ENCODE data around the gene DGKD. TPM values are rescaled to one million over a fixed set of nuclear protein-coding genes. Genes with fewer than 3 reads are reported as not detected.

The DGKD gene
- total RNA-seq, 1 experiment from 2014 or later: 105 TPM

GRCh38 chr2:233455006-233455405, 100.7 kb downstream of the DGKD start:
- H3K27me3 Mint-ChIP-seq (ENCODE audit: insufficient read depth, unreplicated experiment): no peaks in the 10 kb centered on the region
- no peak overlapping the region for H3K4me3 Mint-ChIP-seq (ENCODE audit: unreplicated experiment)
- Histone ChIP-seq H3K36me3 (ENCODE audit: control insufficient read depth, insufficient read depth, low read length) (no peaks in the 10 kb centered on the region; the same call in 1 of the 2 replicates), H3K27me3 (replicated peaks; ENCODE audit: control insufficient read depth, insufficient read depth, low read length) (no peaks in the 10 kb centered on the region), H3K4me1 (no peaks in the 10 kb centered on the region), H3K9me3 (no peaks in the 10 kb centered on the region), H3K4me3 (ENCODE audit: low read depth, low read length) (no peak overlapping the region)
- H3K36me3 Mint-ChIP-seq (ENCODE audit: insufficient read depth, unreplicated experiment): peaks cover 81% of the 10 kb centered on the region
- BruUV-seq (replicated peaks): no TSS peak
- CTCF ChIA-PET: no interaction called here
- H3K4me1 Mint-ChIP-seq (ENCODE audit: low read depth, unreplicated experiment): no peaks in the 10 kb centered on the region
- intact Hi-C loops (cut with micrococcal nuclease; ENCODE audit: unreplicated experiment): no loop called here
- no peak overlapping the region for H3K27ac Mint-ChIP-seq (ENCODE audit: unreplicated experiment)
- TF ChIP-seq CTCF (IDR thresholded peaks at IDR 0.05; ENCODE audit: insufficient read depth in 1 of 2, low read depth in 1 of 2, low read length in 1 of 2, severe bottlenecking in 1 of 2, unreplicated experiment in 1 of 2): no peak
- no peak for DNase-seq
- no peaks in the 10 kb centered on the region for H3K9me3 Mint-ChIP-seq (ENCODE audit: unreplicated experiment)
- POLR2A ChIA-PET: no interaction called here

- TF ChIP-seq CTCF (IDR thresholded peaks at IDR 0.05; ENCODE audit: insufficient read depth in 1 of 2, low read depth in 1 of 2, low read length in 1 of 2, severe bottlenecking in 1 of 2, unreplicated experiment in 1 of 2): no peak
- Histone ChIP-seq H3K9me3 (no peaks in the 10 kb centered on the region), H3K4me3 (ENCODE audit: low read depth, low read length) (no peak overlapping the region), H3K36me3 (ENCODE audit: control insufficient read depth, insufficient read depth, low read length) (no peaks in the 10 kb centered on the region; the same call in 1 of the 2 replicates), H3K4me1 (no peaks in the 10 kb centered on the region), H3K27me3 (replicated peaks; ENCODE audit: control insufficient read depth, insufficient read depth, low read length) (no peaks in the 10 kb centered on the region)
- Mint-ChIP-seq H3K36me3 (ENCODE audit: insufficient read depth, unreplicated experiment) (peaks cover 83% of the 10 kb centered on the region), H3K27me3 (ENCODE audit: insufficient read depth, unreplicated experiment) (no peaks in the 10 kb centered on the region), H3K4me3 (ENCODE audit: unreplicated experiment) (no peak overlapping the region), H3K4me1 (ENCODE audit: low read depth, unreplicated experiment) (no peaks in the 10 kb centered on the region), H3K9me3 (ENCODE audit: unreplicated experiment) (no peaks in the 10 kb centered on the region), H3K27ac (ENCODE audit: unreplicated experiment) (no peak overlapping the region)
- DNase-seq: no peak
- POLR2A ChIA-PET: no interaction called here
- intact Hi-C loops (cut with micrococcal nuclease; ENCODE audit: unreplicated experiment): no loop called here
- BruUV-seq (replicated peaks): no TSS peak
- CTCF ChIA-PET: no interaction called here
Measured at GRCh38 chr2:233455491-233455890, 101.2 kb downstream of the DGKD start.

GRCh38 chr2:233456111-233456510, 101.8 kb downstream of the DGKD start:
- intact Hi-C loops (cut with micrococcal nuclease; ENCODE audit: unreplicated experiment): no loop called here
- H3K36me3 Mint-ChIP-seq (ENCODE audit: insufficient read depth, unreplicated experiment): peaks cover 89% of the 10 kb centered on the region
- DNase-seq: no peak
- no peak for TF ChIP-seq CTCF (IDR thresholded peaks at IDR 0.05; ENCODE audit: insufficient read depth in 1 of 2, low read depth in 1 of 2, low read length in 1 of 2, severe bottlenecking in 1 of 2, unreplicated experiment in 1 of 2)
- no TSS peak for BruUV-seq (replicated peaks)
- no peaks in the 10 kb centered on the region for H3K27me3 Mint-ChIP-seq (ENCODE audit: insufficient read depth, unreplicated experiment)
- H3K27ac Mint-ChIP-seq (ENCODE audit: unreplicated experiment): no peak overlapping the region
- H3K4me1 Mint-ChIP-seq (ENCODE audit: low read depth, unreplicated experiment): no peaks in the 10 kb centered on the region
- no peak overlapping the region for H3K4me3 Mint-ChIP-seq (ENCODE audit: unreplicated experiment)
- Histone ChIP-seq H3K36me3 (ENCODE audit: control insufficient read depth, insufficient read depth, low read length) (no peaks in the 10 kb centered on the region; the same call in 1 of the 2 replicates), H3K4me1 (no peaks in the 10 kb centered on the region), H3K27me3 (replicated peaks; ENCODE audit: control insufficient read depth, insufficient read depth, low read length) (no peaks in the 10 kb centered on the region), H3K9me3 (no peaks in the 10 kb centered on the region), H3K4me3 (ENCODE audit: low read depth, low read length) (no peak overlapping the region)
- CTCF ChIA-PET: no interaction called here
- POLR2A ChIA-PET: no interaction called here
- no peaks in the 10 kb centered on the region for H3K9me3 Mint-ChIP-seq (ENCODE audit: unreplicated experiment)

All from Caco-2 (cell line).